ENCODE measurements around the gene OR2C1. TPM values are rescaled to one million over a fixed set of nuclear protein-coding genes. Genes with fewer than 3 reads are reported as not detected.
A peak's percentile ranks its signal among the peaks of the same experiment; 100 is the strongest.

OR2C1 gene
- total RNA-seq, 1 donor from 2014 or later, result not detected

GRCh38 chr16:3362931-3363330, 7.2 kb downstream of the OR2C1 start:
- no peak for DNase-seq
- H3K36me3 Mint-ChIP-seq (ENCODE audit: low read depth), result peaks cover 13% of the 10 kb centered on the region
- H3K4me3 Mint-ChIP-seq, result no peak overlapping the region
- H3K4me1 Mint-ChIP-seq, result peaks cover 1% of the 10 kb centered on the region
- no peaks in the 10 kb centered on the region for H3K27me3 Mint-ChIP-seq
- H3K27ac Mint-ChIP-seq, result no peak overlapping the region
- intact Hi-C loops (cut with micrococcal nuclease), result no loop called here
- peaks cover 20% of the 10 kb centered on the region for H3K9me3 Mint-ChIP-seq

GRCh38 chr16:3363793-3364192, 8.1 kb downstream of the OR2C1 start:
- Mint-ChIP-seq H3K27ac (no peak overlapping the region), H3K9me3 (peaks cover 20% of the 10 kb centered on the region), H3K27me3 (no peaks in the 10 kb centered on the region), H3K4me1 (peaks cover 1% of the 10 kb centered on the region), H3K36me3 (ENCODE audit: low read depth) (peaks cover 13% of the 10 kb centered on the region), H3K4me3 (no peak overlapping the region)
- intact Hi-C loops (cut with micrococcal nuclease), result no loop called here
- DNase-seq, result no peak

GRCh38 chr16:3364774-3365427, 9.2 kb downstream of the OR2C1 start:
- peaks cover 13% of the 10 kb centered on the region for H3K36me3 Mint-ChIP-seq (ENCODE audit: low read depth)
- H3K4me3 Mint-ChIP-seq, result peak overlapping the region; percentile 73
- peak overlapping the region; percentile 78 for H3K27ac Mint-ChIP-seq
- peak; percentile 89 for DNase-seq
- H3K9me3 Mint-ChIP-seq, result peaks cover 15% of the 10 kb centered on the region
- intact Hi-C loops (cut with micrococcal nuclease), result no loop called here
- peaks cover 1% of the 10 kb centered on the region for H3K4me1 Mint-ChIP-seq
- no peaks in the 10 kb centered on the region for H3K27me3 Mint-ChIP-seq

- Mint-ChIP-seq H3K9me3 (peaks cover 6% of the 10 kb centered on the region), H3K27ac (no peak overlapping the region), H3K36me3 (ENCODE audit: low read depth) (peaks cover 10% of the 10 kb centered on the region), H3K27me3 (no peaks in the 10 kb centered on the region), H3K4me1 (peaks cover 1% of the 10 kb centered on the region), H3K4me3 (no peak overlapping the region)
- intact Hi-C loops (cut with micrococcal nuclease), result no loop called here
- DNase-seq, result no peak
These were observed 13.4 kb downstream of the OR2C1 start for GRCh38 chr16:3369073-3369472.

DNA sequence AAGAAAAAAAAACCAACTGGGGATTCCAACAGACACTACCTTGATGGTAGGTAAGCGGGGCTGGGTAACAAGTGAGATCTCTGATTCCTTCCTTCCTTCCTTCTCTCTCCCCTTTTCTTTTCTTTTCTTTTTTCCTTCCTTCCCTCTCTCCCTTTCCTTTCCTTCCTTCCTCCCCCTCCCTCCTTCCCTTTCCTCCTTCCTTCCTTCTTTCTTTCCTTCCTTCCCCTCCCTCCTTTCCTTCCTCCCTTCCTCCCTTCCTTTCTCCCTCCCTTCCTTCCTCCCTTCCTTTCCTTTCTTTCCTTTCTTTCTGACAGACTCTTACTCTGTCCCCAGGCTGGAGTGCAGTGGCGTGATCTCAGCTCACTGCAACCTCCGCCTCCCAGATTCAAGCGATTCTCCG, 20.0 kb downstream of the OR2C1 start:
- intact Hi-C loops (cut with micrococcal nuclease), result no loop called here
- H3K27me3 Mint-ChIP-seq, result no peaks in the 10 kb centered on the region
- peaks cover 11% of the 10 kb centered on the region for H3K36me3 Mint-ChIP-seq (ENCODE audit: low read depth)
- no peaks in the 10 kb centered on the region for H3K4me1 Mint-ChIP-seq
- H3K4me3 Mint-ChIP-seq, result no peak overlapping the region
- H3K27ac Mint-ChIP-seq, result no peak overlapping the region
- peaks cover 37% of the 10 kb centered on the region for H3K9me3 Mint-ChIP-seq
- DNase-seq, result no peak

- Mint-ChIP-seq H3K27ac (no peak overlapping the region), H3K36me3 (ENCODE audit: low read depth) (peaks cover 31% of the 10 kb centered on the region), H3K4me1 (no peaks in the 10 kb centered on the region), H3K4me3 (no peak overlapping the region), H3K9me3 (peaks cover 44% of the 10 kb centered on the region), H3K27me3 (no peaks in the 10 kb centered on the region)
- DNase-seq, result no peak
- intact Hi-C loops (cut with micrococcal nuclease), result no loop called here
These were observed 22.2 kb downstream of the OR2C1 start for GRCh38 chr16:3377917-3378316.

GRCh38 chr16:3383045-3383448, 27.4 kb downstream of the OR2C1 start:
- H3K27ac Mint-ChIP-seq, result no peak overlapping the region
- H3K4me1 Mint-ChIP-seq, result no peaks in the 10 kb centered on the region
- intact Hi-C loops (cut with micrococcal nuclease), result no loop called here
- H3K27me3 Mint-ChIP-seq, result no peaks in the 10 kb centered on the region
- H3K9me3 Mint-ChIP-seq, result peaks cover 37% of the 10 kb centered on the region
- no peak for DNase-seq
- H3K4me3 Mint-ChIP-seq, result no peak overlapping the region
- peaks cover 77% of the 10 kb centered on the region for H3K36me3 Mint-ChIP-seq (ENCODE audit: low read depth)

GRCh38 chr16:3388325-3388724, 32.6 kb downstream of the OR2C1 start:
- Mint-ChIP-seq H3K27ac (no peak overlapping the region), H3K36me3 (ENCODE audit: low read depth) (peaks cover 87% of the 10 kb centered on the region), H3K4me1 (no peaks in the 10 kb centered on the region), H3K27me3 (no peaks in the 10 kb centered on the region), H3K9me3 (peaks cover 34% of the 10 kb centered on the region), H3K4me3 (no peak overlapping the region)
- DNase-seq, result no peak
- intact Hi-C loops (cut with micrococcal nuclease), result no loop called here

DNA sequence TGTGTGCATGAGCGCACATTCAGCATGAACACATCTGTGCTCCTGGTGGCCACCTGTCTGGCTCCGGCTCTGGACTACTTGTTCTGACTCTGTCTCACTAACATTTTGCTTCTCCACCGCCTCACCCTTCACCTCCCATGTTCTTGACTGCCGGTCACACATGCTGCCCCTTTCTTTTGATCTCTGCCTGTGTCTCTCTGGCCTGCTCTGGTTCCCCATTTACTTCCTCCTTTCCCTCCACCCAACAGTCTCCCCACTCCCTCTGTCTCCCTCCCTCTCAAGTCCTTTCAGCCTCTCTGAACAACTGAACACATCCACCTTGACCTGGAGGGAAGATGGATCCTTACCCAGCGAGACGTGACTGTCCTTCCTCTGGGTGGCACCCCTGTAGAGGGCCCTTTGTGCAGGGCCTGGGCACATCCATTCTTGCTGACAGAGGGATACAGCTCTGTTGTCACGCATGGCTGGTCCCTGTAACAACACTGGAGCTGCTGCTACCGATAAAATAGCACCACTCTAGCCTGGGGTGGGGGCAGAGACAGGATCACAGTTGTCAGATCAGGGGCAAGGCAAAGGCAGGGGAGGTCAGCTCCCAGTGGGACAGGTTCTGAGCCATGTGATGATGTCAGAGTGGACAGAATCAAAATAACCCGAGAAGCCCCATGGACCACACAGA, 34.1 kb downstream of the OR2C1 start:
- Mint-ChIP-seq H3K36me3 (ENCODE audit: low read depth) (peaks cover 87% of the 10 kb centered on the region), H3K27me3 (no peaks in the 10 kb centered on the region), H3K27ac (no peak overlapping the region), H3K4me1 (peaks cover 5% of the 10 kb centered on the region), H3K9me3 (peaks cover 36% of the 10 kb centered on the region), H3K4me3 (no peak overlapping the region)
- DNase-seq, result no peak
- intact Hi-C loops (cut with micrococcal nuclease), result no loop called here

DNA sequence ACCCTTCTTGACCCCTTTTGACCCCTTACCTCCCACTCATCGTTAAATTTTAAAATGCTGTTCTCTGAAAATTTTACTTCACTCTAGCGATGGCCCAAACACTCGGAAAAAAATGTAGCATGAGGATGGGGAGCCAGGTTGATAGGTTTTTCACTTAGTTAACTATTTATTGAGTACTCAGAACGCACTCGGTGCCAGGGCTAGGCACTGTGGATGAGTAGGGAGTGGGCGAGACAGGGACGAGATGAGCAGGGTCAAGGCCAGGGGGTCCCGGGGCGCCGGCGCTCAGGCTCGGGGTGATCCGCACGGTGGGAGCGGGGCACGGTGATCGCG, 44.7 kb downstream of the OR2C1 start:
- Mint-ChIP-seq H3K4me3 (peak overlapping the region; percentile 90), H3K27me3 (no peaks in the 10 kb centered on the region), H3K9me3 (peaks cover 28% of the 10 kb centered on the region), H3K4me1 (peaks cover 20% of the 10 kb centered on the region), H3K36me3 (ENCODE audit: low read depth) (peaks cover 75% of the 10 kb centered on the region), H3K27ac (peak overlapping the region; percentile 84)
- intact Hi-C loops (cut with micrococcal nuclease), result loop anchor here (5.0 kb wide), 1 partner anchor 102 kb away; the partner anchor contains the start of gene CLUAP1
- DNase-seq, result no peak

- Mint-ChIP-seq H3K9me3 (peaks cover 27% of the 10 kb centered on the region), H3K27ac (peak within 1 kb of the TSS; percentile 86), H3K4me1 (peaks cover 20% of the 10 kb centered on the region)
These were observed 45.3 kb downstream of the OR2C1 start, which contains the start of the genes ZNF174 and ZSCAN32 for GRCh38 chr16:3400779-3401688. ZNF174 (plus strand) TSS chr16:3401215; CDS start chr16:3402005, 790 bp downstream. ZSCAN32 (minus strand) TSS chr16:3401004; CDS start chr16:3397557, 3,447 bp downstream.

GRCh38 chr16:3401719-3402397, 46.2 kb downstream of the OR2C1 start:
- peak overlapping the region; percentile 90 for H3K4me3 Mint-ChIP-seq
- peak; percentile 61 for DNase-seq
- H3K9me3 Mint-ChIP-seq, result peaks cover 27% of the 10 kb centered on the region
- no peaks in the 10 kb centered on the region for H3K27me3 Mint-ChIP-seq
- H3K27ac Mint-ChIP-seq, result peak overlapping the region; percentile 86
- intact Hi-C loops (cut with micrococcal nuclease), result loop anchor here (1.0 to 5.0 kb wide), 5 partner anchors 41 to 138 kb away; partner anchors contain the start of genes CLUAP1, NAA60, ZNF263 and ZNF597
- H3K4me1 Mint-ChIP-seq, result peaks cover 20% of the 10 kb centered on the region
- H3K36me3 Mint-ChIP-seq (ENCODE audit: low read depth), result peaks cover 74% of the 10 kb centered on the region

More at GRCh38 chr16:3400779-3401688, 45.3 kb downstream of the OR2C1 start, which contains the start of the genes ZNF174 and ZSCAN32:
- Mint-ChIP-seq H3K4me3 (peak within 1 kb of the TSS; percentile 90), H3K36me3 (ENCODE audit: low read depth) (peaks cover 74% of the 10 kb centered on the region), H3K27me3 (no peaks in the 10 kb centered on the region)
- DNase-seq, result peak; percentile 100
- intact Hi-C loops (cut with micrococcal nuclease), result loop anchor here (1.0 to 5.0 kb wide), 5 partner anchors 42 to 137 kb away; partner anchors contain the start of genes CLUAP1, NAA60, ZNF263 and ZNF597

All from activated CD4-positive, alpha-beta T cell treated with anti-CD3 and anti-CD28 coated beads, Interleukin-2, amount 10 ng/mL, durations not matched to agents 24 days and 14 days (primary cell).